ENCODE measurements around the gene AGBL5. TPM values are rescaled to one million over a fixed set of nuclear protein-coding genes. Genes with fewer than 3 reads are reported as not detected.

Gene AGBL5
- total RNA-seq, 2 donors from 2014 or later, result 15.1 to 16.8 TPM

DNA sequence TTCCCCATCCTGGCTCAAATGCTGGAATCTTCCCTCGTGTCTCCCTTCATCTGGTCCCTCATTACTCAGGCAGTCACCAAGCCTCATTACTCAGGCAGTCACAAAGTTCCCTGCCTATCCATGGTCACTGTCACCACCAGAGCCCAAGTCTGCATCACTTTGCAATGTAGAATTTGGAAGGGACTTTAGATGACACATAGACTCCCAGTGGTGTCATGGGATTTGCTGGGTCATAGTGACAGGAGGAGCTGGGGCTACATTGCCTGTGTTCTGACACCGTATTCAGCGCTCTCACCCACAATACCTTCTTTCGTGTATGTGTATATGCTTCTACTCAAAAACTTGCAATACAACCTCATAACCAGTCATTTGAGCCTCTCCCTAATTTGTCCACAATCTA, 24.9 kb downstream of the AGBL5 start:
- Histone ChIP-seq H3K27ac (peak overlapping the region; percentile 95), H3K36me3 (no peaks in the 10 kb centered on the region), H3K4me1 (peaks cover 11% of the 10 kb centered on the region), H3K27me3 (no peaks in the 10 kb centered on the region), H3K4me3 (no peak overlapping the region), H3K9me3 (no peaks in the 10 kb centered on the region), H3K9ac (ENCODE audit: low read depth in 2 of 2, low read length in 2 of 2) (no peak overlapping the region)
- intact Hi-C loops (cut with DNase I), result no loop called here
- TF ChIP-seq, protein P1, sequence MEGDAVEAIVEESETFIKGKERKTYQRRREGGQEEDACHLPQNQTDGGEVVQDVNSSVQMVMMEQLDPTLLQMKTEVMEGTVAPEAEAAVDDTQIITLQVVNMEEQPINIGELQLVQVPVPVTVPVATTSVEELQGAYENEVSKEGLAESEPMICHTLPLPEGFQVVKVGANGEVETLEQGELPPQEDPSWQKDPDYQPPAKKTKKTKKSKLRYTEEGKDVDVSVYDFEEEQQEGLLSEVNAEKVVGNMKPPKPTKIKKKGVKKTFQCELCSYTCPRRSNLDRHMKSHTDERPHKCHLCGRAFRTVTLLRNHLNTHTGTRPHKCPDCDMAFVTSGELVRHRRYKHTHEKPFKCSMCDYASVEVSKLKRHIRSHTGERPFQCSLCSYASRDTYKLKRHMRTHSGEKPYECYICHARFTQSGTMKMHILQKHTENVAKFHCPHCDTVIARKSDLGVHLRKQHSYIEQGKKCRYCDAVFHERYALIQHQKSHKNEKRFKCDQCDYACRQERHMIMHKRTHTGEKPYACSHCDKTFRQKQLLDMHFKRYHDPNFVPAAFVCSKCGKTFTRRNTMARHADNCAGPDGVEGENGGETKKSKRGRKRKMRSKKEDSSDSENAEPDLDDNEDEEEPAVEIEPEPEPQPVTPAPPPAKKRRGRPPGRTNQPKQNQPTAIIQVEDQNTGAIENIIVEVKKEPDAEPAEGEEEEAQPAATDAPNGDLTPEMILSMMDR (IDR thresholded peaks at IDR 0.05), result no peak
- DNase-seq, result no peak

DNA sequence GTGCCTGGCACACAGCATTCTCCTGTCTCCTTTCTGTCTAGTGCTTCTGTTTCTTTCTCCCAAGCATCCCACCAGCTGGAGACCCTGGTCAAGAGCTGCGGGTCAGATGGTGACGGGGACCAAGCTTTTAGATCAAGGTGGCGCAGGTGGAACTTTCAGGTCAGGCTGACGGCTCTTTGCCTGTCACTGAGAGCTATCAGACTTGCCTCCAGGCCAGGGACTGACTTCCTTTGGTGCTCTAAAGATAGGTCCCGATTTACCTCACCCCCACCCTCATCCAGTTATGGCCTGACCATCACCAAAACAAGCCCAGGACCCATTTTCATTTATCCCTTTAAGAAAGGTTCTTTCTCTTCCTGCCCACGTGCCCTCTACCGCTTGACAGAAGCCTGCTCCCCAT, 25.8 kb downstream of the AGBL5 start:
- peak overlapping the region; percentile 95 for H3K27ac ChIP-seq
- TF ChIP-seq, protein P1 (IDR thresholded peaks at IDR 0.05), result no peak
- DNase-seq, result no peak
- no peaks in the 10 kb centered on the region for H3K36me3 ChIP-seq
- H3K27me3 ChIP-seq, result no peaks in the 10 kb centered on the region
- H3K4me3 ChIP-seq, result no peak overlapping the region
- no peaks in the 10 kb centered on the region for H3K9me3 ChIP-seq
- peaks cover 16% of the 10 kb centered on the region for H3K4me1 ChIP-seq
- no peak overlapping the region for H3K9ac ChIP-seq (ENCODE audit: low read depth in 2 of 2, low read length in 2 of 2)
- intact Hi-C loops (cut with DNase I), result no loop called here

DNA sequence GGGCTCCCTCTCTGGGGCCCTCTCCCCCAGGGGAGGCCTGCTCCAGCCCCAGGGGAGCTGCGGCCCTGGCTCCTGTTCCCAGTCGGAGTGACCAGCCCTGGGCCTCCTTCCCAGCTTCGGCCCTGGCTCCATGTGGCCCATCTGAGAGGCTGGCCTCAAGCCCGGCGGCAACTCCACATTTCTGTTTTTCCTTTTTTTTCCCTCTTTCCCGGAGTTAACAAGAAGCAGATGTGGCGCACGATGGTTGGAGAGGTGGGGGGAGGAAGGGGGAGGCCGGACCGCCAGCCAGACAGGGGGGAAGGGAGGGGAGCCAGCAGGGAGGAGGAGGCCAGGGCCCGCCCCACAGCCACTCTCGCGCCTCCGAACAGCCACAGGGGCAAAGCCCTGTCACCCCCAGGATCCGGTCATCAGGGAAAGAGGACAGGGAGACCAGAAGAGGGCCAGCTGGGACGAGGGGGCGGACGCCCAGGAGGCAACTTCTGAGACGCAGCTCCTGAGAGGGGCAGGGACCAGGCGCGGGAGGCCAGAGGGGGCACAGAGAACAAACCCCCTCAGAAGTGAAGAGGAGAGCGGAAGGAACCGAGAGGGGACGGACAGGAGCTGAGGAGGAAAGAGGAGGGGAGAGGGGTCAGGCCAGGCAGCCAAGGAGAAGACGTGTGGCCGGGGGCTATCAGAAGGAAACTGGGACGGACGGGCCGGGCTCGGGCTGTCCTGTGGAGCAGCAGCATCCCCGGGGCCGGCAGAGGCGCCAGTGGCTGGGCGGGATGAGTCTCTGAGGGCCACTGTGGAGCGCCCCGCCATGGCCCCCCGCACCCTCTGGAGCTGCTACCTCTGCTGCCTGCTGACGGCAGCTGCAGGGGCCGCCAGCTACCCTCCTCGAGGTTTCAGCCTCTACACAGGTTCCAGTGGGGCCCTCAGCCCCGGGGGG, 27.1 kb downstream of the AGBL5 start, which contains the start of gene EMILIN1:
Gene EMILIN1 (plus strand): TSS at position 349 of the 928 bp plus-strand sequence. CDS start 451 bp downstream, at position 800.
- Histone ChIP-seq H3K36me3 (no peaks in the 10 kb centered on the region), H3K27me3 (no peaks in the 10 kb centered on the region), H3K9ac (ENCODE audit: low read depth in 2 of 2, low read length in 2 of 2) (peak within 1 kb of the TSS; percentile 28 to 55), H3K27ac (peak within 1 kb of the TSS; percentile 95), H3K4me3 (peak within 1 kb of the TSS; percentile 44), H3K4me1 (peaks cover 14% of the 10 kb centered on the region), H3K9me3 (no peaks in the 10 kb centered on the region)
- DNase-seq, result peak; percentile 68
- TF ChIP-seq, protein P1 (IDR thresholded peaks at IDR 0.05), result no peak
- intact Hi-C loops (cut with DNase I), result no loop called here

DNA sequence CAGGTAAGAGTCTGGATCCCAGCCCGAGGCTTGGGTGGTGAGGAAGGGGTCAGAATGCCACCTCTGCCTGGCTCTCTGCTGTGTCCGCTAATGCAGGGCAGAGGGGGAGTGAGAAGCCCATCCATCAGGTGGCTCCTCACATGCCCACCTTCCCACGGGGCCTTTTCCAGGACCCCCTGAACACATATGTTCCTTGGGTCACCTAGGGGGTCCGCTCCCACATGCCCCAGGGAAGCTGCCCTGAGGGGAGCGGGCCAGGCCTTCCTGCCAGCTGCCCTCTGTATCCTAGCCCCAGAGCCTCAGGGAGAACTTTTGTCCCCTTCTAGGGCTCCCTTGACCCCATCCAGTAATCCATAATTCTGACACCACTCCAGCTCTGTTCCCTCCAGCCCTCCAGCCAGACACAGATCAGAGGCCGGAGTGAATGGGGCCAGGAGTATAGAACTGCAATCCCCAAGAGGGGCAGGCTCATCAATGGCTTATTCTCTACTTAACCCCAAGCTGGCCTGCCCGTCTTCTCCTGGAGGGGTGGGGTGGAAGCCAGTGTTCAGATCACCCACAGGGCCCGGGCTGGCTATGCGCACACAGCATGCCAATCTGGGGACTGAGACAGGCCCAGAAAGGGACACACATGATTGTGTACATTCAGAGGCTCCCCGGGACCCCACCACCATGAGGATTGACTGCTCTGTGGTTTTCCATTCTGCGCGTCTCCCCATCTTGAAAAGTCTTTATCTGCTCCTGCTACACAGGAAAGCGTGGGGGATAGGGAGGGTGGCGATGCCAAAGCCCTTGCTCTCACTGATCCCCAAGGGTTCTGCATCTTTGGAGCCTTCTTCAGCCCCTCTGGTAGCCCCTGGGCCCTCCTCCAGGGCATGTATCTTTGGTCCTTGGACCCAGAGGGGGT, 28.0 kb downstream of the AGBL5 start:
- H3K4me1 ChIP-seq, result peaks cover 13% of the 10 kb centered on the region

More for the DNA sequence above, 28.0 kb downstream of the AGBL5 start:
- Histone ChIP-seq H3K4me3 (peak overlapping the region; percentile 44), H3K9me3 (no peaks in the 10 kb centered on the region), H3K36me3 (no peaks in the 10 kb centered on the region), H3K27me3 (no peaks in the 10 kb centered on the region), H3K9ac (ENCODE audit: low read depth in 2 of 2, low read length in 2 of 2) (peak overlapping the region; percentile 28 to 55), H3K27ac (peak overlapping the region; percentile 95)
- no peak for DNase-seq
- intact Hi-C loops (cut with DNase I), result loop anchor here (10.0 kb wide), 1 partner anchor 45 kb away; the partner anchor contains the start of gene TMEM214
- TF ChIP-seq, protein P1 (IDR thresholded peaks at IDR 0.05), result no peak
